Parathyroid adenoma (tissue), 2 donors: ENCODE measurements around the gene MFSD12.

Experiments used
- H2AFZ ChIP-seq: fragments of 300-600 bp; sonication (generic); one replicate; pipeline ENCODE4 v1.7.0; 2017; ENCODE audit warnings: antibody characterized with exemption, mild to moderate bottlenecking
- H3K27ac ChIP-seq: fragments of 300-600 bp; sonication (generic); one replicate; pipeline ENCODE4 v1.7.0; 2017
- H3K27me3 ChIP-seq: fragments of 300-600 bp; sonication (generic); one replicate; pipeline ENCODE4 v1.7.0; 2017; ENCODE audit warnings: low read length; ENCODE audit not compliant: control insufficient read depth, insufficient read depth
- H3K36me3 ChIP-seq: fragments of 300-600 bp; sonication (generic); one replicate; pipeline ENCODE4 v1.7.0; 2017; ENCODE audit warnings: low read length; ENCODE audit not compliant: control insufficient read depth, insufficient read depth
- H3K4me1 ChIP-seq: fragments of 300-600 bp; sonication (generic); one replicate; pipeline ENCODE4 v1.7.0; 2017; ENCODE audit warnings: control low read depth
- H3K4me2 ChIP-seq: fragments of 300-600 bp; sonication (generic); one replicate; pipeline ENCODE4 v1.7.0; 2017; ENCODE audit warnings: low read length
- H3K4me3 ChIP-seq: fragments of 300-600 bp; sonication (generic); one replicate; pipeline ENCODE4 v1.7.0; 2017; ENCODE audit warnings: low read depth, low read length
- H3K79me2 ChIP-seq: fragments of 300-600 bp; sonication (generic); one replicate; pipeline ENCODE4 v1.7.0; 2017; ENCODE audit warnings: control low read depth
- H3K9ac ChIP-seq: fragments of 300-600 bp; sonication (generic); one replicate; pipeline ENCODE4 v1.7.0; 2017; ENCODE audit warnings: mild to moderate bottlenecking
- H3K9me3 ChIP-seq: fragments of 300-600 bp; sonication (generic); one replicate; pipeline ENCODE4 v1.7.0; 2017; ENCODE audit warnings: low read length; ENCODE audit not compliant: control insufficient read depth
- TF ChIP-seq, protein P1 (sequence below): fragments of 300-600 bp; sonication (generic); IDR thresholded peaks from one replicate; pipeline ENCODE4 v1.7.0; 2017; ENCODE audit warnings: antibody characterized with exemption, mild to moderate bottlenecking
- donor health status: primary hyperparathyroidism.

Gene MFSD12

DNA sequence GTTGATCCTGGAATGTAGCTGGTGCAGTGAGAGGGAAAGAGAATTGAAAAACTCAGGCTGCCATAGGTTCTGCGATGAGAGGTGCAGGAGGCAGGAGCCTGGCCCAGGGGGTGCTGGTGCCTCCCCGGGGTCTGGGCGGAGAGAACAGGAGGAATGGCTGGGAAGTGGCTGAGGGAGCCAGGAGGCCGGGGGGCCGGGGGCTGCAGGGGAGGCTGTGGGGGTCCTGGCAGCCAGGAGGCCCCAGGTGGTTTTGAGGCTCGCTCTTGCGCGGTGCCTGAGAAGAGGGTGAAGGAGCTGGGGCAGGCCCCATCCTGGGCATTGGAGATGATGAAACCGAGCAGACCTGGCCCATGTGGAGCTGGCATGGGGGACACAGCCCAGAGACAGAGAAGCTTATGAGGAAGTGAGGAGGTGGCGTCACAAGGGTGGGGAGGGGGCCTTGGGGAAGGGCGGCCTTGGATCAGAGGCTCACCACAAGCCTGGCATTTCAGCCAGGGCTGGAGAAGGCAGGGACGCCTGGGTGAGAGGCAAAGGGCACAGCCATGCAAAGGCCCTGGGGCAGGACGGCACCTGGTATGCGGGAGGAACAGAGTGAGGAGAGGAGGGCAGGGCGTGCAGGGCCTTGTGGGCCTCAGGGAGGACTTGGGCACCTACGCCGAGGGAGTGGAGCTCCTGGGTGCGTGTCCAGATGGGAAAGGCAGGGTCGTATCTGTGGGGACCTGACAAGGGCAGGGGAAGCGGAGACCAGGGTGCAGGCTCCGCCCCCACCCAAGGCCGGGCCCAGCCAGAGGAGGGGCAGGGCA, 19.7 kb downstream of the MFSD12 start:
- Histone ChIP-seq H3K9ac (no peak overlapping the region), H3K4me1 (no peaks in the 10 kb centered on the region), H3K27ac (no peak overlapping the region), H3K79me2 (no peaks in the 10 kb centered on the region), H3K4me3 (no peak overlapping the region), H3K27me3 (no peaks in the 10 kb centered on the region), H3K9me3 (no peaks in the 10 kb centered on the region), H3K4me2 (no peak overlapping the region), H3K36me3 (no peaks in the 10 kb centered on the region), H2AFZ (no peak overlapping the region)
- TF ChIP-seq, protein P1, sequence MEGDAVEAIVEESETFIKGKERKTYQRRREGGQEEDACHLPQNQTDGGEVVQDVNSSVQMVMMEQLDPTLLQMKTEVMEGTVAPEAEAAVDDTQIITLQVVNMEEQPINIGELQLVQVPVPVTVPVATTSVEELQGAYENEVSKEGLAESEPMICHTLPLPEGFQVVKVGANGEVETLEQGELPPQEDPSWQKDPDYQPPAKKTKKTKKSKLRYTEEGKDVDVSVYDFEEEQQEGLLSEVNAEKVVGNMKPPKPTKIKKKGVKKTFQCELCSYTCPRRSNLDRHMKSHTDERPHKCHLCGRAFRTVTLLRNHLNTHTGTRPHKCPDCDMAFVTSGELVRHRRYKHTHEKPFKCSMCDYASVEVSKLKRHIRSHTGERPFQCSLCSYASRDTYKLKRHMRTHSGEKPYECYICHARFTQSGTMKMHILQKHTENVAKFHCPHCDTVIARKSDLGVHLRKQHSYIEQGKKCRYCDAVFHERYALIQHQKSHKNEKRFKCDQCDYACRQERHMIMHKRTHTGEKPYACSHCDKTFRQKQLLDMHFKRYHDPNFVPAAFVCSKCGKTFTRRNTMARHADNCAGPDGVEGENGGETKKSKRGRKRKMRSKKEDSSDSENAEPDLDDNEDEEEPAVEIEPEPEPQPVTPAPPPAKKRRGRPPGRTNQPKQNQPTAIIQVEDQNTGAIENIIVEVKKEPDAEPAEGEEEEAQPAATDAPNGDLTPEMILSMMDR, result no peak

GRCh38 chr19:3537101-3537437, 20.3 kb downstream of the MFSD12 start:
- Histone ChIP-seq H3K27ac (no peak overlapping the region), H3K9ac (no peak overlapping the region), H3K4me2 (no peak overlapping the region), H3K9me3 (no peaks in the 10 kb centered on the region), H3K27me3 (no peaks in the 10 kb centered on the region), H2AFZ (no peak overlapping the region), H3K36me3 (no peaks in the 10 kb centered on the region), H3K79me2 (no peaks in the 10 kb centered on the region), H3K4me3 (no peak overlapping the region), H3K4me1 (no peaks in the 10 kb centered on the region)
- TF ChIP-seq, protein P1, result no peak

- H3K27ac ChIP-seq, result no peak overlapping the region
- H2AFZ ChIP-seq, result no peak overlapping the region
- no peak overlapping the region for H3K4me2 ChIP-seq
- H3K79me2 ChIP-seq, result no peaks in the 10 kb centered on the region
- no peak overlapping the region for H3K4me3 ChIP-seq
- no peaks in the 10 kb centered on the region for H3K36me3 ChIP-seq
- no peaks in the 10 kb centered on the region for H3K9me3 ChIP-seq
- TF ChIP-seq, protein P1, result no peak
- H3K27me3 ChIP-seq, result no peaks in the 10 kb centered on the region
- no peaks in the 10 kb centered on the region for H3K4me1 ChIP-seq
- no peak overlapping the region for H3K9ac ChIP-seq
Observed at GRCh38 chr19:3536429-3537100, 20.8 kb downstream of the MFSD12 start.

DNA sequence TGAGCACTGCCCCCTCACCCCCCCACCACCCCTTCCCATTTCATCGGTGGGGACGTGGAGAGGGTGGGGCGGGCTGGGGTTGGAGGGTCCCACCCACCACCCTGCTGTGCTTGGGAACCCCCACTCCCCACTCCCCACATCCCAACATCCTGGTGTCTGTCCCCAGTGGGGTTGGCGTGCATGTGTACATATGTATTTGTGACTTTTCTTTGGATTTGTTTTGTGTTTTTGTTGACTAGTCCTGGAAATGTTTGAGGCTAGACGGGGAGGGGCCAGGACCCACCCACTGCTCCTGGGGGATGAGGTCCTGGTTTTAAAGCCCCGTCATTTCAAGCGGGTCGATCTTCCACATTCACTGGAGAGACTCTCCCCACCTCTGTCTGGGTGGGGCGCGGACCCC, 21.4 kb downstream of the MFSD12 start:
- Histone ChIP-seq H3K4me1 (no peaks in the 10 kb centered on the region), H3K9ac (no peak overlapping the region), H2AFZ (no peak overlapping the region), H3K27ac (no peak overlapping the region), H3K9me3 (no peaks in the 10 kb centered on the region), H3K27me3 (no peaks in the 10 kb centered on the region), H3K79me2 (no peaks in the 10 kb centered on the region), H3K4me3 (no peak overlapping the region), H3K4me2 (no peak overlapping the region), H3K36me3 (no peaks in the 10 kb centered on the region)
- TF ChIP-seq, protein P1, result no peak
